OCI-LY7 (cell line): ENCODE measurements around the gene ADAMTSL4. TPM values are rescaled to one million over a fixed set of nuclear protein-coding genes. Genes with fewer than 3 reads are reported as not detected.

Source experiments
- BruUV-seq: library from RNA; stranded (reverse); fragments of 400-500 nt; replicated peaks from 2 replicates; lab custom pipeline; 2021; lab: Mats Ljungman, UMichigan
- CTCF ChIA-PET: fragments of 300-600 bp; sonication (Branson Sonifier 250); formaldehyde crosslinking; loops from one replicate; lab custom pipeline; 2022; ENCODE audit warnings: antibody characterized with exemption; ENCODE audit not compliant: unreplicated experiment; lab: Charles Lee
- POLR2A ChIA-PET: fragments of 300-600 bp; sonication (Branson Sonifier 250); formaldehyde crosslinking; loops from one replicate; lab custom pipeline; 2022; ENCODE audit warnings: antibody characterized with exemption; lab: Charles Lee
- DNase-seq: peaks from one replicate; pipeline ENCODE4 v3.0.0-alpha.2; 2015; ENCODE audit warnings: low spot score
- H2AFZ ChIP-seq: fragments of 200-600 bp; sonication (generic), shearing (Covaris generic); 2 replicates; pipeline ENCODE4 v1.6.1; 2014; ENCODE audit warnings: mild to moderate bottlenecking, antibody characterized with exemption, low read length, moderate library complexity
- H3K27ac ChIP-seq: fragments of 200-600 bp; sonication (generic); 2 replicates; pipeline ENCODE4 v1.5.1; 2014; ENCODE audit warnings: mixed run types, low read depth, mild to moderate bottlenecking, moderate library complexity, low read length, inconsistent platforms; ENCODE audit not compliant: poor library complexity, severe bottlenecking
- H3K36me3 ChIP-seq: fragments of 200-600 bp; sonication (generic); 2 replicates; pipeline ENCODE4 v1.6.1; 2014; ENCODE audit warnings: mild to moderate bottlenecking, antibody characterized with exemption, low read length, moderate library complexity, mixed read lengths; ENCODE audit not compliant: insufficient read depth
- H3K4me1 ChIP-seq: fragments of 200-600 bp; sonication (generic); 2 replicates; pipeline ENCODE4 v1.5.1; 2014; ENCODE audit warnings: mild to moderate bottlenecking, low read length; ENCODE audit not compliant: insufficient read depth, poor library complexity, severe bottlenecking
- H3K4me2 ChIP-seq: fragments of 200-600 bp; sonication (generic); 2 replicates; pipeline ENCODE4 v1.6.1; 2014; ENCODE audit warnings: mild to moderate bottlenecking, low read length
- H3K4me3 ChIP-seq: fragments of 200-600 bp; sonication (generic); 2 replicates; pipeline ENCODE4 v1.5.1; 2014; ENCODE audit warnings: mild to moderate bottlenecking, low read depth, low read length; ENCODE audit not compliant: poor library complexity, severe bottlenecking
- H3K79me2 ChIP-seq: fragments of 200-600 bp; sonication (generic); 2 replicates; pipeline ENCODE4 v1.6.1; 2016; ENCODE audit warnings: low read depth, mild to moderate bottlenecking, low read length, moderate library complexity, mixed read lengths; ENCODE audit not compliant: insufficient read depth
- H3K9me2 ChIP-seq: fragments of 200-600 bp; sonication (generic); 2 replicates; pipeline ENCODE4 v1.6.1; 2016; ENCODE audit warnings: mild to moderate bottlenecking, low read length, mixed read lengths; ENCODE audit not compliant: insufficient read depth
- H3K9me3 ChIP-seq: fragments of 200-600 bp; sonication (generic); 2 replicates; pipeline ENCODE4 v1.6.1; 2014; ENCODE audit warnings: mild to moderate bottlenecking, mixed run types, low read length, mixed read lengths
- H4K20me1 ChIP-seq: fragments of 200-600 bp; sonication (generic); 2 replicates; pipeline ENCODE4 v1.6.1; 2014; ENCODE audit warnings: mild to moderate bottlenecking, antibody characterized with exemption, low read length, moderate library complexity, mixed read lengths; ENCODE audit not compliant: insufficient read depth
- EZH2phosphoT487 ChIP-seq: fragments of 200-600 bp; sonication (generic); IDR thresholded peaks from 2 replicates; pipeline ENCODE4 v1.6.1; 2018; ENCODE audit warnings: low read depth, borderline replicate concordance, mild to moderate bottlenecking, mixed run types, antibody characterized with exemption, low read length, moderate library complexity, mixed read lengths
- intact Hi-C: fragments of 100-400 bp; cut with micrococcal nuclease; formaldehyde crosslinking; loops from one replicate; pipeline ENCODE4 v1.10.0; 2022; ENCODE audit not compliant: unreplicated experiment
- total RNA-seq, 2 experiments: library from RNA; depleted of rRNA in 1 of 2; stranded (reverse); fragments of >200 nt in 1 of 2; shearing (Covaris generic) in 1 of 2; gene quantifications; 2 replicates each; pipeline ENCODE4 v1.2.3, GENCODE V29; 2014 to 2022
- TF ChIP-seq, protein P1 (sequence below): fragments of 200-600 bp; sonication (generic); conservative IDR thresholded peaks from 2 replicates; pipeline ENCODE4 v1.5.1; 2014; ENCODE audit warnings: mild to moderate bottlenecking, antibody characterized with exemption, low read length, moderate library complexity, mixed read lengths

The ADAMTSL4 gene
- total RNA-seq, 2 experiments from 2014 or later = not detected

DNA sequence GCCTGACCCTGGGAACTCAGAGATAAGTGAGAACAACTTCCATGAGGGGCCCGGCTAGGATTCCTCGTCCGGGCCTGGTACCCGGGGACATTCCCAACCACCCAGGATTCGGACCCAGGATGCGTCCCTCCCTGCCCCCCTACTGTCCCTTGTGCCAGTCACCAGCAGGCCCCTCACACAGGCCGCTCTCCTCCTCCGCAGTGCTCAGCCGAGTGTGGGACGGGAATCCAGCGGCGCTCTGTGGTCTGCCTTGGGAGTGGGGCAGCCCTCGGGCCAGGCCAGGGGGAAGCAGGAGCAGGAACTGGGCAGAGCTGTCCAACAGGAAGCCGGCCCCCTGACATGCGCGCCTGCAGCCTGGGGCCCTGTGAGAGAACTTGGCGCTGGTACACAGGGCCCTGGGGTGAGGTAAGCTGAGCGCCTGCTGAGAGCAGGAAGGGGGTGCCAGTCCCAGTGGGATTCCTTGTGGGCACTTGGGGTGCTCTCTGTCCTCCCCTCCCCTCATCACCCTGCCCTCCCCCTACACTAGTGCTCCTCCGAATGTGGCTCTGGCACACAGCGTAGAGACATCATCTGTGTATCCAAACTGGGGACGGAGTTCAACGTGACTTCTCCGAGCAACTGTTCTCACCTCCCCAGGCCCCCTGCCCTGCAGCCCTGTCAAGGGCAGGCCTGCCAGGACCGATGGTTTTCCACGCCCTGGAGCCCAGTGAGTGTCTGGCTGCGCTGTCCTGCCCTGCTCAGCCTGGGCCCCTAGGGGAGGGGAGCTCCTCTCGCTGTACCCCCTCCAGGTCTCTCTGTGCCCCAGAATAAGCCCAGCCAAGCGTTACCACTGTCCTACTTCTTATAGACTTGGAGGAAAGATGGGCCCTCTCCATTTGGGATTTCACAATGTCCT is 9.8 kb downstream of the ADAMTSL4 start:
- TF ChIP-seq EZH2phosphoT487 = no peak
- TF ChIP-seq, protein P1, sequence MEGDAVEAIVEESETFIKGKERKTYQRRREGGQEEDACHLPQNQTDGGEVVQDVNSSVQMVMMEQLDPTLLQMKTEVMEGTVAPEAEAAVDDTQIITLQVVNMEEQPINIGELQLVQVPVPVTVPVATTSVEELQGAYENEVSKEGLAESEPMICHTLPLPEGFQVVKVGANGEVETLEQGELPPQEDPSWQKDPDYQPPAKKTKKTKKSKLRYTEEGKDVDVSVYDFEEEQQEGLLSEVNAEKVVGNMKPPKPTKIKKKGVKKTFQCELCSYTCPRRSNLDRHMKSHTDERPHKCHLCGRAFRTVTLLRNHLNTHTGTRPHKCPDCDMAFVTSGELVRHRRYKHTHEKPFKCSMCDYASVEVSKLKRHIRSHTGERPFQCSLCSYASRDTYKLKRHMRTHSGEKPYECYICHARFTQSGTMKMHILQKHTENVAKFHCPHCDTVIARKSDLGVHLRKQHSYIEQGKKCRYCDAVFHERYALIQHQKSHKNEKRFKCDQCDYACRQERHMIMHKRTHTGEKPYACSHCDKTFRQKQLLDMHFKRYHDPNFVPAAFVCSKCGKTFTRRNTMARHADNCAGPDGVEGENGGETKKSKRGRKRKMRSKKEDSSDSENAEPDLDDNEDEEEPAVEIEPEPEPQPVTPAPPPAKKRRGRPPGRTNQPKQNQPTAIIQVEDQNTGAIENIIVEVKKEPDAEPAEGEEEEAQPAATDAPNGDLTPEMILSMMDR = no peak
- H3K4me3 ChIP-seq = no peak overlapping the region
- H3K9me3 ChIP-seq = no peaks in the 10 kb centered on the region
- H4K20me1 ChIP-seq = no peaks in the 10 kb centered on the region
- H2AFZ ChIP-seq = no peak overlapping the region
- H3K9me2 ChIP-seq = no peaks in the 10 kb centered on the region
- H3K4me1 ChIP-seq = peaks cover 42% of the 10 kb centered on the region
- ChIA-PET POLR2A (interaction anchor here (0.5 to 10.5 kb wide), 3 partner anchors 14 to 115 kb away, joined by 3 to 260 read pairs (median 4); partner anchors contain the start of gene MCL1), CTCF (no interaction called here)
- H3K79me2 ChIP-seq = no peaks in the 10 kb centered on the region
- no peaks in the 10 kb centered on the region for H3K36me3 ChIP-seq
- BruUV-seq = no TSS peak
- H3K4me2 ChIP-seq = no peak overlapping the region
- no peak overlapping the region for H3K27ac ChIP-seq
- intact Hi-C loops = no loop called here
- no peak for DNase-seq

DNA sequence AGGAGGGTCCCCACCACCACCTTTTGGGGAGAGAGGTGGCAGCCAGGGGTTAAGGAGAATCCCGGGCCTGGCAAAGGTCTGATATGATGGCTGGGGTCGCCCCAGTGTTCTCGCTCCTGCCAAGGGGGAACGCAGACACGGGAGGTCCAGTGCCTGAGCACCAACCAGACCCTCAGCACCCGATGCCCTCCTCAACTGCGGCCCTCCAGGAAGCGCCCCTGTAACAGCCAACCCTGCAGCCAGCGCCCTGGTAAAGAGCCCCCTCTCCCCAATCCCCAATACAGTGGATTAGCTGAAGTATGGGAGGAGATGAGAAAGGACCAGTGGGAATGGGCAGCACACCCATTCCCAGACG is 10.4 kb downstream of the ADAMTSL4 start:
- intact Hi-C loops = loop anchor here (1.0 to 10.0 kb wide), 9 partner anchors 74 to 415 kb away; partner anchors contain the start of genes ARNT, CERS2, CTSS and GOLPH3L
- no peak for TF ChIP-seq EZH2phosphoT487
- TF ChIP-seq, protein P1 = no peak
- ChIA-PET CTCF (no interaction called here), POLR2A (interaction anchor here (0.5 to 10.5 kb wide), 3 partner anchors 15 to 115 kb away, joined by 3 to 260 read pairs (median 4); partner anchors contain the start of gene MCL1)
- H3K27ac ChIP-seq = no peak overlapping the region
- no peak overlapping the region for H3K4me3 ChIP-seq
- H4K20me1 ChIP-seq = no peaks in the 10 kb centered on the region
- no peaks in the 10 kb centered on the region for H3K9me2 ChIP-seq
- H3K79me2 ChIP-seq = peaks cover 1% of the 10 kb centered on the region; the same call in 1 of the 2 replicates
- peaks cover 48% of the 10 kb centered on the region for H3K4me1 ChIP-seq
- H3K36me3 ChIP-seq = no peaks in the 10 kb centered on the region
- DNase-seq = no peak
- BruUV-seq = no TSS peak
- H3K9me3 ChIP-seq = no peaks in the 10 kb centered on the region
- H3K4me2 ChIP-seq = peak overlapping the region; percentile 97; the same call in 1 of the 2 replicates
- H2AFZ ChIP-seq = no peak overlapping the region
